ENCODE results near the gene NXNL2.

NXNL2 gene

DNA sequence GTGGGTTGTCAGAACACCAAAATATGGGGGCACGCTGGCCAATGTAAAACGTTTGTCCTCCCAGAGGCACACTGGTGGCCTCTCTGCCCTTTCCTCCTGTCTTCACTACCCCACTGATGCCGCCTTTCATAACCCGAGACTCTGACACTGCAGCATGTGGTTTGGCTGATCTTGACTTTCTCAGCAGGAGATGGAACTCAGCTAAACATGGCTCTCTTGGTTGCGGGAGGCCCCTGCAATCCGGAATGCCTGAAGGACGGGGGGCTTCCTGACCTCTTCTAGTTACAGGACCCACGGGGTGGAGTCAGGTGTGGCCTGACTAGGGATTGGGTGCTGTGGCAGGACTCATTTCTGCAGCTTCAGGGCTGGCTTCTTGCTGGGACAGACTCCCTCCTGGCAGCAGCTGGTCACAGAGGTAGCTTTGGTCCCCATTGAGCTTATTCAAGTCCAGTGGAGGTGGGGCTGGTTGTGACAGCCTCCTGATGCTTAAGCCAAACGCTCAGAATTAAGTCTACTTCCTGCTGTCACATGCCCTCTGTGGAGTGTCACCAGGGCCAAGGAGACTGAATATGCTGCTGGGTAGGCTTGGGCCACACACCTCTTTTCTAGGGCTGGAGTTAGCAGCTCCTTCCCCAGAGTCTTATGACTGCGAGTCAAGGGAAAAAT, 44.2 kb downstream of the NXNL2 start:
- DNase-seq = no peak

DNA sequence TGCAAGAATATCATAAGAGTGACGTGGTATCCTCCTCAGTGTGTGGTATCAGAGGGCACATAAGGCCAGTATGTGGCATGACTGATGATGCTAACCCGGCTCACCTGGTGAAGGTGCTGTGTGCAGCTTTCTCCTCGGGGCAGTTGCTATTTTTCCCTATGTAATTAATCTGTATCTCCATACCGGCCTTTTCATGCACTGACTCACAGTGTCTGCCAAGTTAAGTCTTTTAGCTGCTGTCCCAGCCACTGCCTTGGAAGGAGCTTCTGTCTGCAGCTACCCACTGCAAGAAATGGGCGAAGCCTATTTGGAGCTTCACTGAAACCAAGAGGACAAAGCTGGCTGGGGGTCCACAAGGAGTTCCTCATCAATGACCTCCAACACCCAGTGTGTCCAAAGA, 46.0 kb downstream of the NXNL2 start:
- DNase-seq = no peak

DNA sequence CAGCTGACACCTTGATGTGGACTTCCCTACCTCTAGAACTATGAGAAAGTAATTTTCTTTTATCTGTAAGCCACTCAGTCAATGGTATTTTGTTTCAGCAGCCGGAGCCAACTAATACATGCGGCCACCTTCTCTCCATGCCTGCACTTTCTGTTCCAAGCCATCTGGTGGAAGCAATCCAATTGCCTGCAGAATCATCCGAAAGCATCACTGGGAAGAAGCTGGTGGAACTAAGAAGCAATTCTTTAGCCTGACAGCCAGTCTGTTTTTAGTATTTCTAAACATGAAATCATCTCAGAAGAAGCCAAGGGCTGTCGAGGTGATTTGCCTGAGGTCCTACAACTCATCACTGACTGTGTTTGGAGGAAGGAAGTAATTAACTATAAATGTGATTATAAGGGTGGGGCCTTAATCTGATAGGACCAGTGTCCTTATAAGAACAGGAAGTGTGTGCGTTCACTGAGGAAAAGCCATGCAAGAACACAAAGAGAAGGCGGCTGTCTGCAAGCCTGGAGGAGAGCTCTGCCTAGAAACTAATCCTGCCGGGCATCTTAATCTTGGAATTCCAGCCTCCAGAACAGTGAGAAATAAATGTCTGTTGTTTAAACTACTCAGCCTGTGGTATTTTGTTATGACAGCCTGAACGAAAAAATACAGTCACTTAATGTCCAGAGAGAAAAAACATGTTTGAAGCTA, 49.1 kb downstream of the NXNL2 start:
- DNase-seq = no peak

DNA sequence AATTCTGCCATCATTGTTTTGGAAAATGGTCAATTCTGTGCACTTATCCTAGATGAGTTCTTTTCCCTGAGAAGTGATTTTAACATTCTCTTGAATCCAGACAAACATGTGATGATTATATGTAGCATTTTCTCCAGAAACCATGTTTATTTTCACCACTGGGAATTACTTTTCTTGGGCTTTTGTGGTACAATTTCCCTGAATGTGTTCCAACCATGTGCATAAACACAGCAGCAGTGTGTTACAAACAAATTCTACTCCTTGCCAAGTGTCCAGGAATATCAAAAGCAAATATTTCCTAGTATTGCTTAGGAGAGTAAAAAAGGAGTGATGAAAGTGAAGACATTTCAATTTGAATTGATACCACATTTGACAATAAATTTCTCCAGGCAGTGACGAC, 50.4 kb downstream of the NXNL2 start:
- DNase-seq = no peak

DNA sequence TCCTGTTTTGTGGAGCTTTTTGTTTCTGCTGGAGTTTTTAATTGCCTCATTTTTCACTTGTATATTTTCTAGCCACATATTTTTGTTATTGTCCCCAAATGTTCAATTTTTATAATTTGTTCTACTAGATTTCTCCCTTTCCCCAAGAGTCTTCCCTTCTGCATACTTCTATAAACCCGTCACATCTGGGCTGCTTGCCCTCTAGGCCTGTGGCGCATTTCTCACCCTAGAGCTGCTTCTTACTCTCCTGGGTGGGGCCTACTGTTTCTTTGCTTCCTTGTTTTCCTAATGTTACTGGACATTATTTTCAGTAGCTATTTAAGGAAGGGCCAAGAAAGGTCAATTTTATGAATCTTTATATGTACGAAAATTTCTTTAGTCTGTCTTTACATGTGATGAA, 51.5 kb downstream of the NXNL2 start:
- DNase-seq = no peak

DNA sequence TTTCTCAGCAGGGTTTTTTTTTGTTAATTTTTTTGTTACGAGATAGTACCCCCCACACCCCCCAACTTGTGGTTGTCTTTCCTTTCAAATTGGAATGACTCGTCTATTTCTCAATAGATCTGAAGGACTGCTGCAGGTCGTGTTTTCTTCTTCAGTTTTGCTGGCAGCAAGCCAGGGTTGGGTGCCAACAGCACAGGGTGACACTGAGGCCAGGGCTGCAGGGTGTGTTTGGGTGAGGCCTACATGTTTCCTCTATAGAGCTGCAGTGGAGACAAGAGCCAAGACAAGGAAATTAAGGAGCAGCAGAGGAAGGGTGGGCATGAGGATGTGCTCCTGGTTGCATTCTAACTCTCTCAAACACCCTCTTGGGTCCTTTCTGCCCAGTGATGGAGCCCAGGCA, 52.2 kb downstream of the NXNL2 start:
- no peak for DNase-seq

DNA sequence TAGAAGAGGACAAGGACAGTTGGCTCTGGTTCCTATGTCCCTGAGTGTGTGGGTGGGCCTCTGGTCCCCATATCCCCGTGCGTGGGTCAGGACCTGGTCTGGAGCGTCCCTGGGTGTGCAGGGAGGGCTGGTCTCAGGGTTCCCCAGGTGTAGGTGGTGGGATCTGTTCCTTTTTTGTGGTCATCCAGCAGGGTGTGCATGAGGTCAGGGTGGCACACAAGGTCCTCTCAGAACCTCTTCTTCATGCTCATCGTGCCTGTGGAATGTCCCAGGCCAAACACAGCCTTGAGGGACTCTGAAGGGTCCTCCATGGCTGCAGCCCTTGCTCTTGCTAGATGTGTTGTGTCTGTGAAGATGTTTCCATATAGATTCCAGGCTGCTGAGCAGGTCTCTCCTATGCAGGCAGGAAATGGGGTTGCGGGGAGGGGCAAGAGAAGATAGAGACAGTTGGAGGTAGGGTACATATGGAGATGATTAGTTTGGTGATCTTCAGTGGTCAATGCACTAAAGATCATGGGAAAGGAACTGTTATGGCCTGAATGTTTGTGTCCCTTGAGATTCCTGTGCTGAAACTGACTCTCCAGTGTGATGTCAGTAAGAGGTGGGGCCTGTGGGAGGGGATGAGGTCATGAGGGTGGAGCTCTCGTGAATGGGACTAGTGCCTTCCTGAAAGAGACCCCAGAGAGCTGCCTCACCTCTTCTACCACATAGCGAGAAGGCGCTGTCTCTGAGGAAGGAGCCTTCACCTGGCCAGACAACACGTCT, 53.1 kb downstream of the NXNL2 start:
- DNase-seq = no peak

DNA sequence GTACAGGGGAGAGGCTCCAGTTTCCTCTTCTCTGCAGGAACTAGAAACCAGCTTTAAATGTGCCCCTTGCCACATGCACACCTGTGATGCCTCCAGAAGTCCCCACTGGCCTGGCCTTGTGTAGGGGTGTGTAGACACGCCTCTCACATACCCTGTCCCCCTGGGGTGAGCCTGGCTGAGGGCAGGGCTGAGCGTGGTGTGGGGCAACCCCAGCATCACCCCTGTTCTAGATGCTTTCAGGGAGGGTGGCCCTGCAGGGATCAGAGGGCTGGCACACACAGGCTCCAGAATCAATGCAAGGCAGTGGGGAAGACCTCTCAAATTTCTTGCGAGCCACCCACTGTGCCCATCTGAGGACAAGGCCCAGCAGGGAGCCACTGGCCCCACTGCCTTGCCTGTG, 54.7 kb downstream of the NXNL2 start:
- no peak for DNase-seq

DNA sequence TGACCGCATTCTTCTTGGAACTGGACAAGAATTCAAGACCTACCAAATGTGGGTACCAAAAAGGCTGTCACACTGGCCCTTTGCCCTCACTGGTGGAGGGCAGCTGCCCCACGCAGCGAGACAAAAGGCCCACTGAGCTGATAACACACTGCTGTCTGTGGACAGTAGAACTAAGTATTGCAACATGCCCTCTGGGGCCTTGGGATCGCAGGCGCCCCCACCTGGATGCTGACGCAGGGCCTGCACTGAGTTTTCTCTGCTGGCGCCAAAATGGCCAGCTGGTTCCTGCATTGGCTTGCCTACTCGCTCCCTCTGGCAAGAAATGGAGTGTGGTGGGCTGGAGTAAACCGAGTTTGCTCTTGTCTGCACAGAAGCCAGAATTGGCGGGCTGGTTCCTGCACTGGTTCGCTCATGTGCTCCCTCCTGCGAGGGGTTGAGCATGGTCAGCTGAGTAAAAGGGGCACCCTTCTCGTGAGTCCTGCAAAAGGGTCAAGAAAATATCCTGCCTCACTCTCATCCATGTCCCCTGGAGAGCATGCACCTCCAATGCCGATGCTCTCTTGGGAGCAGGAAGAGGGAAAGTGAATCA, 55.7 kb downstream of the NXNL2 start:
- no peak for DNase-seq

DNA sequence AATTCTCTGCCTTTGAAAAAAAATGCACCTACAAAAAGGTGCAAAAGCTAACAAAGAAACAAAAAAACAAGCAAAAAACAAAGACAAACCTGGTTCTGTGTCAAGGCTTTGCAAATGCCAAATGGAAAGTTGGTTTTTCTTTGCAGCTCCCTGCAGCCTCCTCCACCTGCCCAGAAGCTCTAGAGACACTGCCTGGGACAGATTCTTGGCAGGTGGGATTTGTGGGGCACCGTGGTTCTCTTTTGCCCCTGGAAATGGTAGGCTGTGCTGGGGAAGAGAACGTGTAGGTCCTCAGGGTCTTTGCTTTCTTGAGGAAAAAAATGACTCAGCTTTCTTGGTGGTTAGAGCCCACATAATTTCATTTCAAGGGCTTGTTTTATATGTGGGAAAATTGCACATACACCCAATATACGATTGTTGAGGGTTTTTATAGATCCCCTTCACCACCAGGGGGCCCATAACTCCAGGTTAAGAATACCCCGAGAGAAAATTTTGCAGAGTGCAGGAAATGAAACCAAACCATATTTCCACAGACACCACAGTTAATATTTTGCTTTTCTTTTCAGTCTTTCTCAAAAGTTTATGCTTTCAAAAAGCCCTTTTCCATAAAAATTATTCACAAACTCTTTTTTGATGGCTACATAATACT, 58.7 kb downstream of the NXNL2 start:
- DNase-seq = peak; percentile 30
